ENCODE data around the gene CCDC137. TPM values are rescaled to one million over a fixed set of nuclear protein-coding genes. Genes with fewer than 3 reads are reported as not detected.

The CCDC137 gene
- total and polyA plus RNA-seq, 2 of the 13 experiments (the other 11 are each of a cell fraction or from before 2014, with no cell fraction given) = 14.6 to 39.1 TPM

DNA sequence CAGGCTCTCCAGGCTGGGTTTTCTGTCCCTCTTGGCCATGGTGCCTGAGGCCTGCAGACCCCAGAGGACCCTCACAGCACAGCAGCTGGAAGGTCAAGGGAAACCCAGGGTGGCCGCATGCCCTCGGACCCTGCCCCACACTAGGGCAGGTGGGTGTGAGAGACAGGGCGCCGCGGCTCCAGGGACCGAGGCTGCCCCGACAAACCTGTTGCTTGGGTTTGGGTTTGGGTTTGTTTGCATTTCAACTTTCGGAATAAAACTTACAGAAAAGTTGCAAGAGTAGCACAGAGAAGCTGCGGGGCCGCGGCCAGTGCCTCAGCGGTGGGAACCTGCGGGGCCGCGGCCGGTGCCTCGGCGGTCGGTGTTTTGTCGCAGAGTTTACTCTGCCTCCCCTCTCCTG lies 25.1 kb downstream of the CCDC137 start:
- intact Hi-C loops (cut with micrococcal nuclease; ENCODE audit: unreplicated experiment) = no loop called here
- Histone ChIP-seq H3K9me3 (ENCODE audit: low read length) (no peaks in the 10 kb centered on the region), H4K20me1 (ENCODE audit: insufficient read depth, low read length) (no peaks in the 10 kb centered on the region), H3K9ac (ENCODE audit: insufficient read depth, low read depth, low read length) (no peak overlapping the region), H2AFZ (ENCODE audit: low read length) (no peak overlapping the region), H3K27me3 (ENCODE audit: control insufficient read depth in 1 of 2, insufficient read depth in 2 of 2, low read length in 2 of 2) (no peaks in the 10 kb centered on the region; a peak in 1 of 5 replicates), H3K4me1 (ENCODE audit: insufficient read depth, low read length) (no peaks in the 10 kb centered on the region), H3K4me2 (ENCODE audit: low read depth, low read length) (no peak overlapping the region), H3K79me2 (ENCODE audit: insufficient read depth, low read length) (no peaks in the 10 kb centered on the region), H3K36me3 (replicated peaks in 1 of 2; ENCODE audit: control insufficient read depth in 1 of 2, insufficient read depth in 2 of 2, low read length in 2 of 2) (peaks cover 78 to 97% of the 10 kb centered on the region in 2 experiments), H3K4me3 (replicated peaks in 1 of 3; ENCODE audit: insufficient read depth in 1 of 3, low read depth in 2 of 3, low read length in 3 of 3) (no peak overlapping the region), H3K27ac (ENCODE audit: extremely low read length, insufficient read depth, low read length) (no peak overlapping the region)
- no peak for DNase-seq (ENCODE audit: low spot score)
- TF ChIP-seq RBFOX2 (IDR thresholded peaks at IDR 0.05; ENCODE audit: low read depth, low read length) (peak; percentile 62), CBX1 (IDR thresholded peaks at IDR 0.05; ENCODE audit: low read depth) (no peak), ZSCAN22 (CRISPR knock-in tag; IDR thresholded peaks at IDR 0.05) (no peak), ZNF354B (CRISPR knock-in tag; IDR thresholded peaks at IDR 0.05) (no peak), RORA (CRISPR knock-in tag; IDR thresholded peaks at IDR 0.05) (no peak)
- TF ChIP-seq, protein P1, sequence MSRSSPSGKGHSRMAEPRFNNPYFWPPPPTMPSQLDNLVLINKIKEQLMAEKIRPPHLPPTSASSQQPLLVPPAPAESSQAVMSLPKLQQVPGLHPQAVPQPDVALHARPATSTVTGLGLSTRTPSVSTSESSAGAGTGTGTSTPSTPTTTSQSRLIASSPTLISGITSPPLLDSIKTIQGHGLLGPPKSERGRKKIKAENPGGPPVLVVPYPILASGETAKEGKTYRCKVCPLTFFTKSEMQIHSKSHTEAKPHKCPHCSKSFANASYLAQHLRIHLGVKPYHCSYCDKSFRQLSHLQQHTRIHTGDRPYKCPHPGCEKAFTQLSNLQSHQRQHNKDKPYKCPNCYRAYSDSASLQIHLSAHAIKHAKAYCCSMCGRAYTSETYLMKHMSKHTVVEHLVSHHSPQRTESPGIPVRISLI (CRISPR knock-in tag; IDR thresholded peaks at IDR 0.05; ENCODE audit: borderline replicate concordance) = no peak
- in situ Hi-C loops (cut with HindIII; ENCODE audit: extremely low pct_ligation_motif_present, low pct_unique_long_range_greater_than_20kb) = no loop called here
- ATAC-seq = no peak
- no TSS peak for BruUV-seq (replicated peaks)
- POLR2A ChIA-PET = no interaction called here
- 99% methylated on average over 18 of the region's 20 CpGs for WGBS (ENCODE audit: low lambda C conversion rate)
- CTCF ChIA-PET (ENCODE audit: low intra/inter-chr PET ratio, low total read pairs) = no interaction called here
- FAIRE-seq = no peak

DNA sequence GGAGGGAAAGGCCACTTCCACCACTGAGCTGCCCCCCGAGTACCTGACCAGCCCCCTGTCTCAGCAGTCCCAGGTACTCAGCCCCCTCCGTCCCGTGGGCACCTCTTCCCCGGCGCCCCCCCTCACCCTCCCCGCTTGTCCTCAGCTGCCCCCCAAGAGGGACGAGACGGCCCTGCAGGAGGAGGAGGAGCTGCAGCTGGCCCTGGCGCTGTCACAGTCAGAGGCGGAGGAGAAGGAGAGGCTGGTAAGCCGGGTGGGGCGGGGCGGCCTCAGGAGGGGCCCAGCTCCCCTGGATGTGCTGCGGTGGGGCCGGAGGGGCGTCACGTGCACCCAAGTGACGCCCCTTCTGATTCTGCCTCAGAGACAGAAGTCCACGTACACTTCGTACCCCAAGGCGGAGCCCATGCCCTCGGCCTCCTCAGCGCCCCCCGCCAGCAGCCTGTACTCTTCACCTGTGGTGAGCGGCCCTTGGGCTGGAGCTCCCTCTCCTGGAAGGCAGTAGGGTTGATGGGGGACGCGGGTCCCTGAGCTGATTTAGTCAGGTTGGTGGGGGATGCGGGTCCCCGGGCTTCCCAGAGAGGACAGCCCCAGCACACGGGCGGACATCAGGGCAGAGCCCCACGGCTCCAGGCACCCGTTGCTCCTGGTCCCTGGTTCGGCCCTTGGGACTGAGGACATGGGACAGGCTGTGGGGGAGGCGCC lies 27.1 kb downstream of the CCDC137 start:
- H3K9me3 ChIP-seq (ENCODE audit: low read length) = no peaks in the 10 kb centered on the region
- H3K79me2 ChIP-seq (ENCODE audit: insufficient read depth, low read length) = peaks cover 5% of the 10 kb centered on the region
- H4K20me1 ChIP-seq (ENCODE audit: insufficient read depth, low read length) = no peaks in the 10 kb centered on the region; the same call in 1 of the 2 replicates
- FAIRE-seq = no peak
- peaks cover 71 to 92% of the 10 kb centered on the region in 2 experiments for H3K36me3 ChIP-seq (replicated peaks in 1 of 2; ENCODE audit: control insufficient read depth in 1 of 2, insufficient read depth in 2 of 2, low read length in 2 of 2)
- WGBS (ENCODE audit: low lambda C conversion rate) = 95% methylated on average over 32 of the region's 35 CpGs
- no peak overlapping the region for H2AFZ ChIP-seq (ENCODE audit: low read length)
- in situ Hi-C loops (cut with HindIII; ENCODE audit: extremely low pct_ligation_motif_present, low pct_unique_long_range_greater_than_20kb) = no loop called here
- intact Hi-C loops (cut with micrococcal nuclease; ENCODE audit: unreplicated experiment) = no loop called here
- POLR2A ChIA-PET = interaction anchor here (0.9 to 2.1 kb wide), 5 partner anchors 9 to 28 kb away, joined by 3 to 8 read pairs (median 5); partner anchors contain the start of genes ARL16, HGS and MRPL12
- ATAC-seq = peak; percentile 31
- no peak overlapping the region for H3K4me3 ChIP-seq (replicated peaks in 1 of 3; ENCODE audit: insufficient read depth in 1 of 3, low read depth in 2 of 3, low read length in 3 of 3)
- BruUV-seq (replicated peaks) = no TSS peak
- H3K9ac ChIP-seq (ENCODE audit: insufficient read depth, low read depth, low read length) = no peak overlapping the region
- no peaks in the 10 kb centered on the region for H3K4me1 ChIP-seq (ENCODE audit: insufficient read depth, low read length)
- no peak overlapping the region for H3K4me2 ChIP-seq (ENCODE audit: low read depth, low read length)
- no peak for DNase-seq (ENCODE audit: low spot score)
- CTCF ChIA-PET (ENCODE audit: low intra/inter-chr PET ratio, low total read pairs) = no interaction called here
- H3K27me3 ChIP-seq (ENCODE audit: control insufficient read depth in 1 of 2, insufficient read depth in 2 of 2, low read length in 2 of 2) = no peaks in the 10 kb centered on the region; a peak in 1 of 5 replicates
- no peak overlapping the region for H3K27ac ChIP-seq (ENCODE audit: extremely low read length, insufficient read depth, low read length)
- TF ChIP-seq, protein P2, sequence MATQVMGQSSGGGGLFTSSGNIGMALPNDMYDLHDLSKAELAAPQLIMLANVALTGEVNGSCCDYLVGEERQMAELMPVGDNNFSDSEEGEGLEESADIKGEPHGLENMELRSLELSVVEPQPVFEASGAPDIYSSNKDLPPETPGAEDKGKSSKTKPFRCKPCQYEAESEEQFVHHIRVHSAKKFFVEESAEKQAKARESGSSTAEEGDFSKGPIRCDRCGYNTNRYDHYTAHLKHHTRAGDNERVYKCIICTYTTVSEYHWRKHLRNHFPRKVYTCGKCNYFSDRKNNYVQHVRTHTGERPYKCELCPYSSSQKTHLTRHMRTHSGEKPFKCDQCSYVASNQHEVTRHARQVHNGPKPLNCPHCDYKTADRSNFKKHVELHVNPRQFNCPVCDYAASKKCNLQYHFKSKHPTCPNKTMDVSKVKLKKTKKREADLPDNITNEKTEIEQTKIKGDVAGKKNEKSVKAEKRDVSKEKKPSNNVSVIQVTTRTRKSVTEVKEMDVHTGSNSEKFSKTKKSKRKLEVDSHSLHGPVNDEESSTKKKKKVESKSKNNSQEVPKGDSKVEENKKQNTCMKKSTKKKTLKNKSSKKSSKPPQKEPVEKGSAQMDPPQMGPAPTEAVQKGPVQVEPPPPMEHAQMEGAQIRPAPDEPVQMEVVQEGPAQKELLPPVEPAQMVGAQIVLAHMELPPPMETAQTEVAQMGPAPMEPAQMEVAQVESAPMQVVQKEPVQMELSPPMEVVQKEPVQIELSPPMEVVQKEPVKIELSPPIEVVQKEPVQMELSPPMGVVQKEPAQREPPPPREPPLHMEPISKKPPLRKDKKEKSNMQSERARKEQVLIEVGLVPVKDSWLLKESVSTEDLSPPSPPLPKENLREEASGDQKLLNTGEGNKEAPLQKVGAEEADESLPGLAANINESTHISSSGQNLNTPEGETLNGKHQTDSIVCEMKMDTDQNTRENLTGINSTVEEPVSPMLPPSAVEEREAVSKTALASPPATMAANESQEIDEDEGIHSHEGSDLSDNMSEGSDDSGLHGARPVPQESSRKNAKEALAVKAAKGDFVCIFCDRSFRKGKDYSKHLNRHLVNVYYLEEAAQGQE (IDR thresholded peaks at IDR 0.05; ENCODE audit: borderline replicate concordance in 1 of 2, low read depth in 1 of 2, low read length in 2 of 2) = no peak
- TF ChIP-seq MED8 (CRISPR knock-in tag; IDR thresholded peaks at IDR 0.05; ENCODE audit: insufficient replicate concordance) (no peak), STAG1 (CRISPR knock-in tag; IDR thresholded peaks at IDR 0.05) (peak; percentile 21; the same call in 1 of the 2 replicates), HCFC1 (IDR thresholded peaks at IDR 0.05; ENCODE audit: low read depth, low read length) (no peak), NR1H2 (CRISPR knock-in tag; IDR thresholded peaks at IDR 0.05; ENCODE audit: borderline replicate concordance, low read depth) (no peak), PHF20 (CRISPR knock-in tag; IDR thresholded peaks at IDR 0.05) (no peak)
